Progenitor cell of endocrine pancreas (in vitro differentiated cells): ENCODE measurements around the gene CLEC16A. TPM values are rescaled to one million over a fixed set of nuclear protein-coding genes. Genes with fewer than 3 reads are reported as not detected.

Source experiments
- DNase-seq: peaks from one replicate; pipeline ENCODE4 v3.0.0; 2021; ENCODE audit warnings: low spot score; ENCODE audit not compliant: unreplicated experiment
- H3K27ac Mint-ChIP-seq: 2 replicates; pipeline ENCODE4 v1.8.0; 2021; ENCODE audit warnings: mild to moderate bottlenecking, moderate library complexity, mixed read lengths
- H3K27me3 Mint-ChIP-seq: 2 replicates; pipeline ENCODE4 v1.8.0; 2021; ENCODE audit warnings: mixed read lengths
- H3K36me3 Mint-ChIP-seq: 2 replicates; pipeline ENCODE4 v1.8.0; 2022; ENCODE audit warnings: mixed read lengths; ENCODE audit not compliant: insufficient read depth
- H3K4me1 Mint-ChIP-seq: 2 replicates; pipeline ENCODE4 v1.8.0; 2021; ENCODE audit warnings: low read depth, mixed read lengths
- H3K4me3 Mint-ChIP-seq: 2 replicates; pipeline ENCODE4 v1.8.0; 2021; ENCODE audit warnings: low read depth, mild to moderate bottlenecking, moderate library complexity, mixed read lengths
- H3K9me3 Mint-ChIP-seq: 2 replicates; pipeline ENCODE4 v1.8.0; 2021; ENCODE audit warnings: low read depth, mixed read lengths
- CTCF ChIP-seq: fragments of 200-600 bp; sonication (generic); IDR thresholded peaks from one replicate; pipeline ENCODE4 v1.5.0; 2021; ENCODE audit warnings: antibody characterized with exemption, mild to moderate bottlenecking; ENCODE audit not compliant: unreplicated experiment
- total RNA-seq: library from RNA; stranded (reverse); gene quantifications from 2 replicates; pipeline ENCODE4 v1.2.1, GENCODE V29; 2021

CLEC16A gene
- total RNA-seq, 1 donor from 2014 or later: 34.3 TPM

GRCh38 chr16:11164482-11165270, 220.3 kb downstream of the CLEC16A start:
- H3K9me3 Mint-ChIP-seq: no peaks in the 10 kb centered on the region
- peaks cover 10% of the 10 kb centered on the region for H3K4me1 Mint-ChIP-seq
- H3K27me3 Mint-ChIP-seq: peaks cover 8% of the 10 kb centered on the region
- DNase-seq: no peak
- no peak overlapping the region for H3K27ac Mint-ChIP-seq
- no peak overlapping the region for H3K4me3 Mint-ChIP-seq
- no peak for TF ChIP-seq CTCF
- H3K36me3 Mint-ChIP-seq: no peaks in the 10 kb centered on the region

GRCh38 chr16:11165349-11165748, 221.0 kb downstream of the CLEC16A start:
- Mint-ChIP-seq H3K9me3 (no peaks in the 10 kb centered on the region), H3K36me3 (no peaks in the 10 kb centered on the region), H3K4me1 (peaks cover 10% of the 10 kb centered on the region), H3K27me3 (peaks cover 8% of the 10 kb centered on the region), H3K27ac (no peak overlapping the region), H3K4me3 (no peak overlapping the region)
- DNase-seq: no peak
- no peak for TF ChIP-seq CTCF

- no peak for TF ChIP-seq CTCF
- H3K4me1 Mint-ChIP-seq: peaks cover 10% of the 10 kb centered on the region
Observed at GRCh38 chr16:11165894-11166665, 221.7 kb downstream of the CLEC16A start.

GRCh38 chr16:11167581-11167980, 223.2 kb downstream of the CLEC16A start:
- Mint-ChIP-seq H3K4me3 (no peak overlapping the region), H3K4me1 (peaks cover 10% of the 10 kb centered on the region), H3K36me3 (peaks cover 1% of the 10 kb centered on the region), H3K27me3 (no peaks in the 10 kb centered on the region), H3K9me3 (no peaks in the 10 kb centered on the region), H3K27ac (no peak overlapping the region)
- DNase-seq: no peak
- no peak for TF ChIP-seq CTCF

More at GRCh38 chr16:11165894-11166665, 221.7 kb downstream of the CLEC16A start:
- Mint-ChIP-seq H3K27ac (no peak overlapping the region), H3K36me3 (no peaks in the 10 kb centered on the region), H3K4me3 (no peak overlapping the region), H3K27me3 (peaks cover 5% of the 10 kb centered on the region), H3K9me3 (no peaks in the 10 kb centered on the region)
- no peak for DNase-seq

GRCh38 chr16:11168386-11169051, 224.2 kb downstream of the CLEC16A start:
- Mint-ChIP-seq H3K4me1 (peaks cover 8% of the 10 kb centered on the region), H3K27ac (no peak overlapping the region), H3K27me3 (no peaks in the 10 kb centered on the region), H3K4me3 (no peak overlapping the region), H3K9me3 (no peaks in the 10 kb centered on the region), H3K36me3 (peaks cover 1% of the 10 kb centered on the region)
- no peak for TF ChIP-seq CTCF
- DNase-seq: no peak
